ENCODE results near the gene NCOA5.
A peak's percentile ranks its signal among the peaks of the same experiment; 100 is the strongest.

NCOA5 gene

GRCh38 chr20:46089417-46090388 is at the start of gene NCOA5:
NCOA5 (minus strand) TSS chr20:46089962; CDS start chr20:46079424, 10,538 bp downstream.
- peak; percentile 96 for DNase-seq

DNA sequence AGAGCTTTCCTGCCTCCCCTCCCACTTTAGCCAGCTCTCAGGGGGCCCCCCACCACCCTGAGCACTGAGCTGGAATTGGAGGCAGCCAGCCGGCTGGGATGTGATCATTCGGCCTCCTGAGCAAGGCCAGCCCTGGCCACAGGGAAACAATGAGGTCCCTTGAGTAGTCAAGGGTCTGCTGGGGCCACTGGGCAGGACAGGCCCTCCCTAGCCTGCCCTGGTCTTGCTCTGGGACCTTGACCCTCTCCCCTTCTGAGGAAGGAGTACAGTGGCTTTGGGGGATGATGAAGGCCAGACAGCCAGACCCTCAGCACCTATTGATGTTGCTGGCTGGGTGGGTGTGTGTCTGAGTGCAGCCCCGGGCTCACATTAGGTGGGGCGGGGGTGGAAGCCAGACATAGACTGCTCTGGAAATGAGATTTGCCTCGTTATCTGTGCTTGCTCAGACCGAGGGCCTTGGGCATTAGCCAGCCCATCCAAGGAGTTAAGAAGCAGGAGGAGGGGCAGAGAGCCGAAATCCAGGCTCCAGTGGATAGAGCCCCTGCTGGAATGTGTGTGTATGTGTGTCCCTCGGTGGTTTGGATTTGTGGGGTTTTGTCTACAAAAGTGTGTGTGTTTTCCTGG is 49.6 kb upstream of the NCOA5 start:
- DNase-seq = no peak

- DNase-seq = no peak
Measured at GRCh38 chr20:46137816-46138215, 48.1 kb upstream of the NCOA5 start.

GRCh38 chr20:46135856-46136633 is 46.3 kb upstream of the NCOA5 start:
- no peak for DNase-seq

DNA sequence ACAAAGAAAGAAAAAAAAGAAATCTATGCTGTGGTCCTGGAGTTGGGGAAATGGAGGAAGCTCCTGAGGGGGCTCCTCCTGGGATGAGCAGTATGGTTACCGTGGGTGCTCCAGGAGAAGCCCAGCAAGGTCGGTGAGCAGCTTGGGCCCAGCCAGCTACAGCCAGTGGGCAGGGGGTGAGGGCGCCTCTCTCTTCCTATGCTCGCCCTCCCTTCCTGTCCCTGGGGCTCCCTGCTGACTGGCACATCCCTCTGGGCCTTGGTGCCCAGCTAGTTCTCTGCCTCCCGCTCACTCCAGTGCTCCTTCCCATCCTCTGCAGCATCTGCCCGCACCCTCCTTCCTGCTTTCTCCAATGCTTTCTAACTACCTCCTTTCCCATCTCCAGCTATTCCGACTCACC is 45.0 kb upstream of the NCOA5 start:
- DNase-seq = no peak

DNA sequence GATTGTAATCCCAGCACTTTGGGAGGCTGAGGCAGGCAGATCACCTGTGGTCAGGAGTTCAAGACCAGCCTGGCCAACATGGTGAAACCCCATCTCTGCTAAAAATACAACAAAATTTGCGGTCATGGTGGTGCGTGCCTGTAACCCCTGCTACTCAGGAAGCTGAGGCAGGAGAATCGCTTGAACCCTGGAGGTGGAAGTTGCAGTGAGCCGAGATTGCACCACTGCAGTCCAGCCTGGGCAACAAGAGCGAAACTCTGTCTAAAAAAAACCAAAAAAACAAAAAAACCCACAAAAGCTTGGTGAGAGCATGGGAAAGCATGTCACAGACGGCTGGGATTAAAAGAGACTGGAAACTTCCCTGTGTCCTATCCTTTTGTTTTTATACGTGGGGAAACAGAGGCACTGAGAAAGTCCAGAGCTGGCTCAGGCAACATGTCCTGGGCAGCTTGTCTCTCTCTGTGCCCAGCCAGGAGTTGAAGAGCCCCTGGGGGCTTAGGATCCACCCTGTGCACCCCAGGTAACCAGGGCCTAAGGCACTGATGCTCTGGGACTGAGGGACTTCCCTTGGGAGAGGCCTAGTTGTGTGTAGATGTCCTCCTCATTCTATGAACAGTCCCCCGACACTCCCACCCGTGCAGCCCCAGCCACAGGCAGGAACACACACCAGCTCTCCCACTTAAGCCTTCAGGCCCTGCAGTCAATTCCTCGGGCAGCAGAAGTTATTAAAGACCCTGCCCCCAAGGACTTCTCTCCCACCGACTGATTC is 44.3 kb upstream of the NCOA5 start:
- no peak for DNase-seq

- DNase-seq = peak; percentile 79
Measured at GRCh38 chr20:46132705-46133120, 43.0 kb upstream of the NCOA5 start.

GRCh38 chr20:46131396-46131795 is 41.6 kb upstream of the NCOA5 start:
- DNase-seq = no peak

DNA sequence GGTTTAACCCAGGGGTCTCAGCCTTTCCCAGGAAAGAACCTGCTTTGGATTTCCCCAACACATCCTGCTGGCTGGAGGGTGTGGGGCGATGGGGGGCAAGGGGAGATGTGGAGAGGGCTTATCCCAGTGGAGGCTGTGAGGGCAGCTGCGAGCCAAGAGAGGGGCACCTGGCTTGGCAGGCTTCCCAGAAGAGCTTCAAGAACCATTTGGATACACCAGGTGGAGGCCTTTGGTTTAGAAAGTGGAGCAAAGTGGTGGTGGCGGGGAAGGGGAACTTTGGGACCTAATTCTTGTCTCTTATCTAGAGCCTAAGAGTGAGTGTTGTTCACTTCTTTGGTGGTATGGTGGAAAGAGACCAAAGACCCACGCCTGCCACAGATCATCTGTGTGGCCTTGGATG is 40.8 kb upstream of the NCOA5 start:
- no peak for DNase-seq

- DNase-seq = no peak
Measured at GRCh38 chr20:46129955-46130481, 40.3 kb upstream of the NCOA5 start.

DNA sequence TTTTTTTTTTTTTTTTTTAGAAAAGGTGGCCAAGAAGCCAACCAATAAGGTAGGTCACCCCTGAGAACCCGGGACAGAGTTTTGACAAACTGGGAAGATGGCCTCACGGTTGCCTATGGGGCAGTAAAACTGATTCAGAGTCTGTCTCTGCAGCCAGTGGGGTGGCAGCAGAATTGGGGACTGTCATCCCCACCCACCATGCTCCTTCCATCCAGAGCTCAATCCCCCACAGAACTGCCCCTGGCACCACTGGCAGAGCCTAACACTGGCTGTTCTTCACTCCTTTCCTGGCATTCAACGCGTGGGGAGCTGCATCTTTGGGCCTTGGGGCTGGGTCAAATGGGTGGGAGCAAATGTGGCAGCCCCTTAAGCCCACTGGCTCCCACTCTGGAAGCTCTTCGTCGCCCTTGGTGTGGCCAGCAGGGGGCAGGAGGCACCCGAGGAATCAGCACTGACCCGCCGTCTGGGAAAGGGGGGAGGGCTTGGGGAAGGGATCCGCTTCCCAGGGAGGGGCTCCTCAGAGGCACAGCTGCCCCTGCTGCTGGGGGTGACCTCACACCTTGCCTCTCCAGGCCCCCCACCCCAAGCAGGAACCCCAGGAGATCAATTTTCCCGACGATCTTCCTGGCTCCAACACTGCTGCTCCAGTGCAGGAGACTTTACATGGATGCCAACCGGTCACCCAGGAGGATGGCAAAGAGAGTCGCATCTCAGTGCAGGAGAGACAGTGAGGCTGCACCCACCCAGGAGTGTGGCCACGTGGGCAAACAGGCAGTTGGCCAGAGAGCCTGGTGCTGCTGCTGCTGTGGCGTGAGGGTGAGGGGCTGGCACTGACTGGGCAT is 38.8 kb upstream of the NCOA5 start:
- DNase-seq = peak; percentile 54

GRCh38 chr20:46127396-46128010 is 37.7 kb upstream of the NCOA5 start:
- no peak for DNase-seq

DNA sequence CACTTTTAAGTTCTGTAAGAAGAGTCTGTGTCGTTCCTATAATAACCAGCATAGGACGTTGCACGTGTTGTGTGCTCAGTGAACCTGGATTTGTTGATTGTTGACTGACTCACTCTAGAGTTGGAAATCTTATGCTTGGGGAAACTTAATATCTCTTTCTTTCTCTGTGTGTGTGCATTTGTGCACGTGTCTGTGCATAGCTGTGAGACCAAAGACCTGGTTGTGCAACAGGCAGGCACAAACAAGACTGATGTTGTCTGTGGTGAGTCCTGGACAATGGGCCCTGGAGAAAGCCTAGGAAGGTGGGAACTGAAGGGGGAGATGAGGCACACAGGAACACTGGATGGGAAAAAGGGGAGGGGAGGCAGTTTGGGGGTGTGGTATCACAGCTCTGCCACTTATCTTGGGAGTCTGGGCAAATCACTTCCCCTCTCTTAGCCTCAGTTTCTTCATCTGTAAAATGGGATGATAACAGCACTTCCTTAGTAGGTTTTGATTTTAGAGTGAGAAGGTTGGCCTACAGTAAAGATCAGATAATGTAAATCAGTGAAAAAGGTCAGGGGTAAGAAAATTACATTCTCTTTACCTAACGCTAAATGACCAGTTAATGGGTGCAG is 36.8 kb upstream of the NCOA5 start:
- DNase-seq = no peak

DNA sequence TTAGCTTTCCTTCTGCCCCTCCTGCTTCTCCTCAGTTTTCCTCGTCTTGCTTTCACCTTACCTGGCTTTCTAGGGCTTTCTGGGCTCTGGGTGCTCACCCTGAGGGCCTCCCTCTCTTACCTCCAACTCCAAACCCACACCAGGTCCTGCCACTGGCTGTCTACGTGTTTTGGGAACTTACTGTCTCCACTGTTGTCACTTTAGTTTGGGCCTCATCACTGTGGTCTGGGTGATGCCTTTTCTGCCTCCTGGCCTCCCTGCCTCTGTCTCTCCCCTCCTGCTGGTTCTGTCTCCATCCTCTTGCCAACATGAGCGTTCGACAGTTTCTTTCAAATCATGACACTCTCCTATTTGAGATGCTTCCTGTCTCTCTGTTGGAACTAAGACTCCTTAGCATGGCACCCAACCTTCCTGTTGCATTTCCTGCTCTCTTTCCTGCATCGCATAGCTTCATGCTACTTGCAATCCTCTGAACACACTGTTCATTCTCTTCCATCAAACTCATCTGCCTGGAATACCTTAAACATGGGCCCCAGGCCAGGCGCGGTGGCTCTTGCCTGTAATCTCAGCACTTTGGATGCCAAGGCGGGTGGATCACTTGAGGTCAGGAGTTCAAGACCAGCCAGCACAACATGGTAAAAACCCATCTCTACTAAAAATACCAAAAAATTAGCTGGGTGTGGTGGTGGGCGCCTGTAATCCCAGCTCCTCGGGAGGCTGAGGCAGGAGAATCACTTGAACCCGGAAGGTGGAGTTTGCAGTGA is 33.9 kb upstream of the NCOA5 start:
- DNase-seq = no peak

- DNase-seq = no peak
Measured at GRCh38 chr20:46122516-46123481, 33.0 kb upstream of the NCOA5 start.

- DNase-seq = no peak
Measured at GRCh38 chr20:46122071-46122470, 32.3 kb upstream of the NCOA5 start.

- DNase-seq = no peak
Measured at GRCh38 chr20:46121184-46121930, 31.6 kb upstream of the NCOA5 start.

GRCh38 chr20:46120136-46120535 is 30.4 kb upstream of the NCOA5 start:
- DNase-seq = no peak

Measured in right forelimb (tissue), 1 donor.